NCI-H345 treated with DMSO at 0.1 percent for 48 hours (cell line): ENCODE measurements around the gene KBTBD13.
"Not testable (repeated sequence)": the region's sequence is repeated elsewhere in the genome, so short reads cannot be mapped to it uniquely, and the experiment has no call there.

Source experiments
- DNase-seq: peaks from one replicate; lab custom pipeline; 2025; ENCODE audit not compliant: unreplicated experiment; lab: John Stamatoyannopoulos, UW

The KBTBD13 gene

DNA sequence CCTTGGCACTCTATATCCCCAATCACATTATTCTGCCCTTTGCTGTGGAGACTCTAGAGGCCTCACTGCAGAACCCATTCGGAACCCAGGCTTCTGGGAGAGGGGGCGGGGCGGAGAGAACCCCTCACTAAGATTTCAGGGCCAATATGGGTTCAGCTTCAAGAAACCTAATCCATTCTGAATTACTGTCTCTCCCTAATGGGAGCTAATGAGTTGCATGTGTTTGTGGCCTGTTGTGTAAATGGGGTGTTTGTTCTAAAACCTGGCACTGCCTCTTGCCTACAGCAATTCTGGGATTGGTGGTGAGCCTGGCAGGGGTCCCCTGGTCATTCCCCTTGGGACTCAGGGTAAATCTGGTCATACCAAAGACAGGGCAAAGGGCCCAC lies 8.2 kb upstream of the KBTBD13 start:
- no peak for DNase-seq

DNA sequence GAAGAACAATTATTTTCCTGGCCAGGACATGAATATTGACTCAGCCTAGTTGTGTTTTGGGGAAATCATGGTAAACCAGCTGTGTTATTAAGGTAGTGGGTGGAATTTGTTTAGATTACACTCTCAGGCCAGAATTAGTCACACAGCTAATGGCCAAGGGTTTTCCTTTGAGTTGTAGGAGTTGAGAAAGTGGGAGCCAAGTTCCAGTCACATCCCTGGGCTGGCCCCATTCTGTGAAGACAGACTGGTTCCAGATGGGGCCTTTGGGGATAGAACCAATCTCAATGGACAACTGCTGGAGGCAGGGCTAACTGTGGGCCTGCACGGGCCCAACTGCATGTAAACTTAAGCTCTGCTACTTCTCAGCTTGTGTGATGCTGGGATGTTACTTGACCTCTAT lies 7.4 kb upstream of the KBTBD13 start:
- no peak for DNase-seq

DNA sequence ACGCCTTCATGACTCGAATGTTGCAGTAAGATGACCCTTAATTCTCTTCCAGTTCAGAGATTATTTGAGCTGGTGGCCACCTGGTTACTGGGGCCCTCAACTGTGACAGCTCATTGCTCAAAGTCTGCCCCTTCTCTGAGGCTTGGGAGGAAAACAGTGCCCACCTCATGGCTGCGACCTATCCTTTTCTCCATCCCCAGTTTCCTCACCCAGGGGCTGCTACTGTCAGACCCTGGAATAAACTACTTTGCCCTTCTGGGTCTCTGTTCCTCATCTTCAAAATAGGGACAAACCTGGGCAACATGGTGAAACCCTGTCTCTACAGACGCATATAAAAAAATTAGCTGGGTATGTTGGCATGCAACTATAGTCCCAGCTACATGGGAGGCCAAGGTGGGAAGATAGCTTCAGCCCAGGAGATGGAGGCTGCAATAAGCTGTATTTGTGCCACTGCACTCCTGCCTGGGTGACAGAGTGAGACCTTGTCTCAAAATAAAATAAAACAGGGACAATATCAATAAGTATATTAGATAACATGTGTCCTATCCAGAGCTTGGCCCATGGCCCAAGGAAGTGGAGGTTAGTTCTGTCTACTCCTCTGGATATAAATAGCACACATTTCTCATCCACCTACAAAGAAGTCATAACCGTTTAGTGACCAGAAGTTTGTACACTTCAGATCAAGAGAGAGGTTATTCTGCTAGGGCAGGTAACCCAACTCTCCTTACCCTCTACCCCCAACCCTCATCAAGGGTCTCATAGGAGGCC lies 6.6 kb upstream of the KBTBD13 start:
- no peak for DNase-seq

DNA sequence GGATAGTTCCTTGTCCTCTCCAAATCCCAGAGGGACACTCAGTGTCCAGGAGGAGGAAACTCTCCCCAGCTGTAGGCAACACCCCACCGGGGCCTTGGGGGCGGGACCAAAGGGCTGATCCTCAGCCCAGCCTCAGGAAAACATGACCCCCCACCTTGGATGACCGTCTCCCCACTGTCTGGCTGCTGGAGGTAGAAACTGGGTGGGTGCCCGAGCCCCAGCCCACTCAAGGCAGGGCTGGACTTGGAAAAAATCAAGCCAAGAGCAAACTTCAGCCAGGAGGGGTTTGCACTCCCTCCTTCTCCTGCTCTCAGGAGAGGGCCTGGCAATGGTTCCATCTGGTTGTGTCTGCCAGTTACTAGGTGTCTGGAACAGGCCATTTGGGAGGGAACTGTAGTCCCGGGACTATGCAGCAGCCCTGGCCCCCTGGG lies 5.2 kb upstream of the KBTBD13 start:
- DNase-seq = no peak

DNA sequence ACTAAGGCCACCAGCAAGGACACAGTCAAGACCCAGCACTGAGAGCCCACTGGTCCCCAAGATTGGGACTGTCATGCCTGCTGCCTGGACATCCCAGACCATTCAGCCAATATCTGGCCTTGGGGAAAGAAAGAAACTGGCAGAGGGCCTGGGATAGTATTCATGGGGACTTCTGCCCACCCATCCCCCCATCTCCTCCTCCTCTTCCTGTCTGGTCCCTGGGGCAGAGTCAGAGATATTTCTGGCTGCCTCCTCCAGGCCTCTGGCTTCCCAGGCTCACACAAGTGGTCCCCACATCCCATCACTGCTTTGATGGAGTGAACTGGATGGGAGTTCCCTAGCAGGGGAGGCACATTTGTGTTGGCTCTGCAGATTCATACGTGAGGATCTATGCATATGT lies 4.5 kb upstream of the KBTBD13 start:
- no peak for DNase-seq

DNA sequence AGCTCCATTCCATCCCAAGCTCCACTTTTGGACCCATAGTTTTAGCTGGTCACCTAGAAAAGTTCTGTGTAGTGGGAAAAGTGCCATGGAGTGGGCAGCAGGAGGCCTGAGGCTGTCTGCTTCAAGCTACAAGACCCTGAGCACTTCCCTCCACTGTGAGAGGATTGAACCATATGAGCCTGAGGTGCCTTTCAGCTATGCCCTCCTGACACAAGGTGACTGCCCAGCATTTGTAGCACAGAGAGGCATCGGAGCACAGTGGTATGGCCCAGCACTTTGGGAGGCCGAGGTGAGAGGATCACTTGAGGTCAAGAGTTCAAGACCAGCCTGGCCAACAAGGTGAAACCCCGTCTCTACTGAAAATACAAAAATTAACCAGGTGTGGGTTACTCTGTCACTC lies 3.9 kb upstream of the KBTBD13 start:
- no peak for DNase-seq

DNA sequence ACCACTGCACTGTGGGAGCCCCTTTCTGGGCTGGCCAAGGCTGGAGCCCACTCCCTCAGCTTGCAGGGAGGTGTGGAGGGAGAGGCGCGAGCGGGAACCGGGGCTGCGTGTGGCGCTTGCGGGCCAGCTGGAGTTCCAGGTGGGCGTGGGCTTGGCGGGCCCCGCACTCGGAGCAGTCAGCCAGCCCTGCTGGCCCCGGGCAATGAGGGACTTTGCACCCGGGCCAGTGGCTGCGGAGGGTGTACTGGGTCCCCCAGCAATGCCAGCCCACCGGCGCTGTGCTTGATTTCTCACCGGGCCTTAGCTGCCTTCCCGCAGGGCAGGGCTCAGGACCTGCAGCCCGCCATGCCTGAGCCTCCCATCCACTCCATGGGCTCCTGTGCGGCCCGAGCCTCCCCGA lies 1.6 kb upstream of the KBTBD13 start:
- not testable (repeated sequence) for DNase-seq

DNA sequence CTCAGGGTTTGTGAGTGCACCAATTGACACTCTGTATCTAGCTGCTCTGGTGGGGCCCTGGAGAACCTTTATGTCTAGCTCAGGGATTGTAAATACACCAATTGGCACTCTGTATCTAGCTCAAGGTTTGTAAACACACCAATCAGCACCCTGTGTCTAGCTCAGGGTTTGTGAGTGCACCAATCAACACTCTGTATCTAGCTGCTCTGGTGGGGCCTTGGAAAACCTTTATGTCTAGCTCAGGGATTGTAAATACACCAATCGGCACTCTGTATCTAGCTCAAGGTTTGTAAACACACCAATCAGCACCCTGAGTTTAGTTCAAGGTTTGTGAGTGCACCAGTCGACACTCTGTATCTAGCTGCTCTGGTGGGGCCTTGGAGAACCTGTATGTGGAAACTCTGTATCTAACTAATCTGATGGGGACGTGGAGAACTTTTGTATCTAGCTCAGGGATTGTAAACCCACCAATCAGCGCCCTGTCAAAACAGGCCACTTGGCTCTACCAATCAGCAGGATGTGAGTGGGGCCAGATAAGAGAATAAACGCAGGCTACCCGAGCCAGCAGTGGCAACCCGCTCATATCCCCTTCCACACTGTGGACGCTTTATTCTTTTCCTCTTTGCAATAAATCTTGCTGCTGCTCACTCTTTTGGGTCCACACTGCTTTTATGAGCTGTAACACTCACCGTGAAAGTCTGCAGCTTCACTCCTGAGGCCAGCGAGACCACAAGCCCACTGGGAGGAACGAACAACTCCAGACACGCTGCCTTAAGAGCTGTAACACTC lies 745 bp upstream of the KBTBD13 start:
- DNase-seq = not testable (repeated sequence)

DNA sequence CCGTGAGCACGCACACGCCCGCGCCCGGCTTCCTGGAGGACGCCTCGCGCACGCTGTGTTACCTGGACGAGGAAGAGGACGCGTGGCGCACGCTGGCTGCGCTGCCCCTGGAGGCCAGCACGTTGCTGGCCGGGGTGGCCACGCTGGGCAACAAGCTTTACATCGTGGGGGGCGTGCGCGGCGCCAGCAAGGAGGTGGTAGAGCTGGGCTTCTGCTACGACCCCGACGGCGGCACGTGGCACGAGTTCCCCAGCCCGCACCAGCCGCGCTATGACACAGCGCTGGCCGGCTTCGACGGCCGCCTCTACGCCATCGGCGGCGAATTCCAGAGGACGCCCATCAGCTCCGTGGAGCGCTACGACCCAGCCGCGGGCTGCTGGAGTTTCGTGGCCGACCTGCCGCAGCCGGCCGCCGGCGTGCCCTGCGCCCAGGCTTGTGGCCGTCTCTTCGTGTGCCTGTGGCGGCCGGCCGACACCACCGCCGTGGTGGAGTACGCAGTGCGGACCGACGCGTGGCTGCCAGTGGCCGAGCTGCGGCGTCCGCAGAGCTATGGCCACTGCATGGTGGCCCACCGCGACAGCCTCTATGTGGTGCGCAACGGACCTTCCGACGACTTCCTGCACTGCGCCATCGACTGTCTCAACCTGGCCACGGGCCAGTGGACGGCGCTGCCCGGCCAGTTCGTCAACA lies 890 bp downstream of the KBTBD13 start:
- DNase-seq = no peak

DNA sequence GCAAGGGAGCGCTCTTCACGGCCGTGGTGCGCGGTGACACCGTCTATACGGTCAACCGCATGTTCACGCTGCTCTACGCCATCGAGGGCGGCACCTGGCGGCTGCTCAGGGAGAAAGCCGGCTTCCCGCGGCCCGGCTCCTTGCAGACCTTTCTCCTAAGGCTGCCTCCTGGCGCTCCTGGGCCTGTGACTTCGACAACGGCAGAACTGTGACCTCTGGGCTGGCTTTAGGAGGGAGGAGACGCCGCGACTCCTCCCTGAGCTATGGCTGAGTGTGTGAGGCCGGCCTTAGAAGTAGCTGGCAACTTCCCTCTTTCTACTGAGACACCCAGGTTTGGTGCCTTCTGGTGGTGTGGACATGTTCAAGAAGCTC lies 1.4 kb downstream of the KBTBD13 start:
- no peak for DNase-seq

DNA sequence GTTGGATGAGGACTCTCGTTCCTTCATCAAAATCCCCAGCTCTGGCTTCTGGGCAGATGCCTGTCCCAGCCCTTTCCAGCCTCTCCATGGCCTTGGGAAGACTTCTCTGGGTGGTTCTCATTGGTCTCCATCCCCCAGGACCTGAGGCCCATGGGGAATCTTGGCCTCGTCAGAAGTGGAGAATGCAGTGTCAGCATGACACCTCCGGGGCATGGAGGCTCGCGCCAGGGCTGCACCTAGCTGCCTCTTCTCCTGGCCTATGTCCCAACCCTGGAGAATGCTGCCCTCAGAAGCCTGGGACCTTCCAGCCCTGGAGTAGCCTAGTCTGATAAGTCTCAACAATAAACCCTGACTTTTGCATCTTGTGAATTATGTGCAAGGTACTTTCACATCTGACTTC lies 3.0 kb downstream of the KBTBD13 start:
- DNase-seq = no peak

DNA sequence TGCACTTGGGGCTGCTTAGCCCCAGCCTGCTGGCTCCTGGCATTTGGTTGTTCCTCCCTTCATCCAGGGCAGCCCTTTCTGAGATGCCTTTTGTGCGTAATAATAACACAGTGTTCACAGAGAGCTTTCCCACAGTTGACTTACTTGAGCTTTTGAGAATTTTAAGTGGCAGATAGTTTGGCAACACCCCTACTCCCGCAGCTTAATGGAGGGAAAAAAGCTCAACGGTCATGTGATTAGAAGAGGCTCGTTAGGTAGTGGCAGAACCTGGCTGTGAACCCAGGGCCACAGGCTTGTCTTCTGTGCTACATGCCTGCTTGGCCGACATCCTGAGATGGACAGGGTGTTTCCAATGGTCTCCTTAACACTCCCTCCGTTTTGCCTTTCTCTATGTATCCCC lies 4.7 kb downstream of the KBTBD13 start:
- no peak for DNase-seq

DNA sequence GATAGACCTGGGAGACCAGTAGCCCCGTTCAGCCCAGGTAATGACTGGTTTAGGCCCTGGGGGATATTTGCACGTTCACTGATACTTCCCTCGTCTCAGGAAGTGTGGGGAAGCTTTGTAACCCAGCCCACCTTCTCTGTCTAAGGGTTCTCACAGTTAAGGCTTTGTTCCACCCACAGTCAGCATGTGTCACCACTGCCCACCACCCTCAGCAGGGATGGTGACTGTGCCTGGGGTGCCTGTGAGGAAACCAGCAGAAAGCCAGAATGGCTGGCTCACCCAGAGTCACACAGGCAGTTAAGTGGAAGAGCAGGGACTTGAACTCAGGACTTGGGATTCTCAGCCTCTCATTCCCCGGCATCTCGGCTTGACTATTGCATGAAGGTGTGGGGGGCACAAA lies 5.2 kb downstream of the KBTBD13 start:
- DNase-seq = no peak

DNA sequence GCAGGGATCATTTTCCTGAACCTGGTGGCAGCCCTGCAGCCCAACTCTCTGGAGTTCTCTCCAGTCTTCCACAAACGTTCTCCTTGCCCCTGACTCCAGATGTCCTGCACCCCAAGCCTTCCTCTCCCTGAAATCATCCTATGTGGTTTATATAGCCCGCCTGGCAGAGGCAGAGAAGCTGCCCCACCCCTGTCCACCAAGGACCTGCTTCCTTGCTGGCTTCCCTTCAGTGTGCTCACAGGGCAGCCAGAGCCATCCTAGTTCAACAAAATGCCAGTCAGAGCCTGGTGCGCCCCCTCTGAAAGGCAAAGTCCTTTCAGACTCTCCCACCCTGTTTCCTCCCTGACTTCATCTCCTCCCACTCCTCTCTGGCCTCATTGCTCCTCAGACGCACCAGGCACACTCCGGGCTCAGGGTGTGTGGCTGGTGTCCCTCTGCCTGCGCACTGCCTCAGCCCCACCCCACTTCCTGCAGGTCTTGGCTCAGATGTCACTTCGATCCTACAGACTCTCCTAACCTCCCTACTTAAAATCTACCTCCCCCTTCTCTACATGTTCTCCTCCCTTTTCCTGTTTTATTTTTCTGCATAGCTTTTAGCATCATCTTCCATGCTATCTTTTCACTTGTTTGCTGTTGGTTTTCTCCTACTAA lies 5.9 kb downstream of the KBTBD13 start:
- no peak for DNase-seq

DNA sequence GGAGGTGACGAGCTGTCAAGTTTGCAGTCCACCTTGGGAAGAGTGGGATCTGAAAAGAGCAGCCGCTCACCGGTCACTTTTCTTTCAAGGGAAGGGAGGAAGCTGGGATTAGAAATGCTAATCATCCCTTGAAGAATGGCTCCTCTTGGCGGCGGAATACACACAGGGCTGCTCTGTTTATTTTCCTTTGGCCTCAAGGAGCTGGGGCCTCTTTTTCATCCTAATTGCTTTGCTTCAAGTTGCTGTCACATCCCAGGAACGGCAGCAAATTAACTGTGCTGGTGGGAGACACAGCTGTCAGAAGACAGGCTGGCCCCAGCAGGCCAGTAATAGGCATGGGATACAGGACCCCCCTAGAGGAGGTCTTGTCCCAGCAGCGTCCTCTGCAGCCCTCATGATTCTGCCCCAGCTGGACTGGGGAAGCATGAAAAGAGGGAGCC lies 6.7 kb downstream of the KBTBD13 start:
- DNase-seq = no peak

DNA sequence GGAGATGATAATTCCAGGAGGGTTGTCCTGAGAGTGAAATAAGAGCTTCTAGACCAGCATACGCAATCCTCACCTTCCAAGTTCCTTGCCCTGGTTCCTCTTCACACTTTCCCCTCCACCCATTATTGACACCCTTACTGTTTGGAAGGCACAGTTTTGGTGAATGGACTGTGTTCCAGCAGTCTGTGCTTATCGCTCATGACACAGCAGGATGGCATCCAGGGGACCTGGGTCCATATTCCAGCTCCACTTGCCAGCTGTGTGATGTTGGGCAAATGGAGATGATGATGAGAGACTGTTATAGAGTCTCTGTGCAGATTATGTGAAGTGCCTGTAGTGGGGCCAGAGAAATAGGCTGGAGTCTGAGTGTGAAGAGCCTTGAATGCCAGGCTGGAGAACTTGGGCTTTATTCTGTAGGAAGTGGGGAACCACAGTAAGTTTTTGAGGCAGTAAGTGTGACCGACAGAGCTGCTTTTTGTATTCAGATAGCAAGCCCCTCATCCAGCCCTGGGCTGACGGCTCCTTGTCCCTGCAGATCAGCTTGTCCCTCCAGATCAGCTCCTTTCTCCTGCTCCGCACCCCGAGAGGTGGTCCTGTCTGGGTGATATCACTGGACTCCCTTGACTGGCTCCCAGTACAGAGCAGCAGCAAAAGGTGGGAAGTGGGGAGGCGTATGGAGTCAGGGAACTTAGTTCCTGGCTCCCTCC lies 8.1 kb downstream of the KBTBD13 start:
- DNase-seq = no peak

DNA sequence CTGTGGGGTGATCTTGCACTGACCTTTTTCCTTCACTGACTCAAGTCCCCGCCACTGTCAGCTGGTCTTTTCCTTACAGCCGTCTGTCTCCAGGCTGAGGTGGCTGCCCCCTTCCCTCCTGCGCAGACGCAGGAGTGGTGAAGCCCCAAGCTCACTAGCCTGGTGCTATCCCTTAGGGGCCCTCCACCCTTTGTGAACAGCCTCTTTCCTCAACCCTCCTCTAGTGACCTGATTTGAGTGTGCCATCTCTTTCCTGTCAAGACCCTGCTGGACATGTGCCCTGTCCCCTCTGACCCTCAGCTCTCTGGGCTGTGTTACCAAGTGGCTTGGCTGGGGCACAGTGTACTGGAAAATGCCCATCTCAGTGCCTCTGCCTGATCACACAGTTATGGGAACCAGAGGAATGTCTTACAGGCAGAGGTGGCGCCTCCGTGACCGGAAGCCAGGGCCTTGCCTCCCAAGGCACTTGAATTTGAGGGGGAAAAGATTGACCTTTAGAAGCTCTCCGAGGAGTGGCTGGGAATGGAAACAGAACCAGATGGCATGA lies 8.7 kb downstream of the KBTBD13 start:
- DNase-seq = no peak

DNA sequence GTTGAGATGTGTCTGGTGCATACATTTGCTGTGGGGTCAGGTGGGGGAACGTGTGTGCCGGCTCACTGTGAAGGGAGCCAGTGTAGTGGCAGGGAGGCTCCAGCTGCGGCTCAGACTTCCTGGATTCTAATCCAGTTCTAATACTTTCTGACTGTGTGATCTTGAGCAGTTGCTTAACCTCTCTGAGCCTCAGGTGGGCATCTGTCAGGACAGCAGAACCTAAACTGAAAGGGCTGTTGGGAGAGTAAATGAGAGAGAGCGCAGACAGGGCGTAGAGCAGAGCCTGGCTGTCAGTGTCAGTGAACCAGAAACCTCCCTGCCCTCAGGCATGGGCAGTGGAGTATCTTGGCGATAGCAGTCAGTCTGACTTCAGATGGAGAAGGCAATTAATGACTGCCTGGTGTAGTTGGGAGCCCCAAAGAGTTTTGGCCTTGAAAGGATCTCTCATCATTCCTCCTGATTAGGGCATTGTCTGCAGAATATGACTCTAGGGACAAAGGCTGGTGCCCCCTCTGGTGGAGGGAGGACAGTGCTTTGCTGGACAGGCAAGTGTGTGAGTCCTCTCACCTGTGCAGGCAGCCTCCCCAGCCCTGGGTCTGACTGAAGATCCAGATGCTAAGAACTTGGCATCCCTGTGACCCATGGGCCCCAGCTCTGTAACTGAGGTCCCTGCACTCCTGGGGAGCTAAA lies 9.6 kb downstream of the KBTBD13 start:
- no peak for DNase-seq

DNA sequence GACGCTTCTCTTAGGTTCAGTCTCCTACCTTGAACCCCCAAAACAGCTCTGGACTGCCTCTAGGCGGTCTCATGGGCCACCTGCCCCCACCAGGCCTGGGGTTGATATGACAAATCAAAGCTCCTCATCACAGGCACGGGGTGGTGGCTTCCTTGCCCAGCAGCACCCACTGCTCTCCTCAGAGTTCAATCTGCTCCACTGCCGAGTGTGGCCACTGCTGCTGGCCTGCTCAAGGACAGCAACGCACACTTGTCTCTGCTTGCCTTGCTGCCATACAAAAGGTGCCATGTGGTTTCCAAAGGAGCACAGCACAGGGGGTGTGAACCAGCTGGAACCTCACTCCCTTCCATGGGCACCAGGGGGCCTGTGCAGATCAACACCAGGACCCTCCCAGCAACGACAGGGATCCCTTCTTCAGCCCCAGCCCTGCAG lies 10.2 kb downstream of the KBTBD13 start:
- DNase-seq = no peak

DNA sequence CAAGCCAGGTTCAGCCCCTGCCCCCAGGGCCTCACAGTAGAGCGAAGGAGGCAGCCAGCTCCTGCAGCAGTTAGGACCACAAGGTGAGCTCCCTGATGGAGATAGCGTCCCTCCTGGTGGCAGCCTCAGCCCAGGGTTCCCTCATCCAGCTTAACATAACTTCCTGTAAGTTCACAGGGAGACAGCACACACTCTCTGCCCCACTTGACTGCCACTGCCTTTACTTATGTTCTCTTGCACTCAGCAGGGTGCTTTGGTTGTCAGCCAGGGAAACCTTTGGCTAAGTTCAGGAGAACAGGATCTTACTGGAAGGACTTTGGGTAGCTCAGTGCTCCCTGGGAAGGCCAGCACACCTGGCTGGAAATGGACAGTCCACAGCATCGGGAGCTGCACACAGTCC lies 10.9 kb downstream of the KBTBD13 start:
- no peak for DNase-seq
